ENCODE results near the gene SETD1A. TPM values are rescaled to one million over a fixed set of nuclear protein-coding genes. Genes with fewer than 3 reads are reported as not detected.

Gene SETD1A
- total RNA-seq, 1 donor from 2014 or later, result 3.2 TPM

DNA sequence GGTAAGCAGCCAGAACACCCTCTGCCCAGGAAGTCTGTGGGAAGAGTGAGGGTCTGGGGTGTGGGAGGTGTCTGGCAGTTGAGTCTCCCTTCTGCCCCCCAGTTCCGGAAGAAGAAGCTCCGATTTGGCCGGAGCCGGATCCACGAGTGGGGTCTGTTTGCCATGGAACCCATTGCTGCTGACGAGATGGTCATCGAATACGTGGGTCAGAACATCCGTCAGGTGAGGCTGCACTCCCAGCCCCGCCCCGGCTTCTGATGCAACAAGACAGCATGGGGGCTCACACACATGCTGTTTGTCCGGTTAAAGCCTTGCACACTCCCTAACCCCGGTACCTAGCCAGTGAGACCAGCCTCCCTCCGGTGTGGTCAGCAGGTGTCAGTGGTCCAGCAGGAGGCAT, 23.4 kb downstream of the SETD1A start:
- no peaks in the 10 kb centered on the region for H3K9me3 Mint-ChIP-seq
- Histone ChIP-seq H3K4me1 (no peaks in the 10 kb centered on the region), H3F3A (ENCODE audit: low read depth) (peaks cover 10% of the 10 kb centered on the region), H3K27ac (no peak overlapping the region), H3K4me3 (no peak overlapping the region), H3K9ac (no peak overlapping the region), H3K36me3 (no peaks in the 10 kb centered on the region), H3K9me3 (ENCODE audit: low read depth) (no peaks in the 10 kb centered on the region), H3K27me3 (no peaks in the 10 kb centered on the region), H3K79me2 (ENCODE audit: low read depth) (no peaks in the 10 kb centered on the region), H4K20me1 (ENCODE audit: low read depth) (peaks cover 14% of the 10 kb centered on the region), H3K4me2 (no peak overlapping the region), H2AFZ (replicated peaks) (no peak overlapping the region)
- H3K27me3 Mint-ChIP-seq (ENCODE audit: insufficient read depth, low read depth), result peaks cover 8% of the 10 kb centered on the region
- no peak overlapping the region for H3K27ac Mint-ChIP-seq
- H3K4me1 Mint-ChIP-seq, result no peaks in the 10 kb centered on the region
- H3K4me3 Mint-ChIP-seq, result no peak overlapping the region
- DNase-seq (ENCODE audit: low spot score), result no peak
- peaks cover 21% of the 10 kb centered on the region for H3K36me3 Mint-ChIP-seq
- no peak for TF ChIP-seq EZH2phosphoT487 (IDR thresholded peaks at IDR 0.05)
- TF ChIP-seq, protein P1, sequence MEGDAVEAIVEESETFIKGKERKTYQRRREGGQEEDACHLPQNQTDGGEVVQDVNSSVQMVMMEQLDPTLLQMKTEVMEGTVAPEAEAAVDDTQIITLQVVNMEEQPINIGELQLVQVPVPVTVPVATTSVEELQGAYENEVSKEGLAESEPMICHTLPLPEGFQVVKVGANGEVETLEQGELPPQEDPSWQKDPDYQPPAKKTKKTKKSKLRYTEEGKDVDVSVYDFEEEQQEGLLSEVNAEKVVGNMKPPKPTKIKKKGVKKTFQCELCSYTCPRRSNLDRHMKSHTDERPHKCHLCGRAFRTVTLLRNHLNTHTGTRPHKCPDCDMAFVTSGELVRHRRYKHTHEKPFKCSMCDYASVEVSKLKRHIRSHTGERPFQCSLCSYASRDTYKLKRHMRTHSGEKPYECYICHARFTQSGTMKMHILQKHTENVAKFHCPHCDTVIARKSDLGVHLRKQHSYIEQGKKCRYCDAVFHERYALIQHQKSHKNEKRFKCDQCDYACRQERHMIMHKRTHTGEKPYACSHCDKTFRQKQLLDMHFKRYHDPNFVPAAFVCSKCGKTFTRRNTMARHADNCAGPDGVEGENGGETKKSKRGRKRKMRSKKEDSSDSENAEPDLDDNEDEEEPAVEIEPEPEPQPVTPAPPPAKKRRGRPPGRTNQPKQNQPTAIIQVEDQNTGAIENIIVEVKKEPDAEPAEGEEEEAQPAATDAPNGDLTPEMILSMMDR (IDR thresholded peaks at IDR 0.05), result no peak
- TF ChIP-seq EZH2 (IDR thresholded peaks at IDR 0.05), result no peak

DNA sequence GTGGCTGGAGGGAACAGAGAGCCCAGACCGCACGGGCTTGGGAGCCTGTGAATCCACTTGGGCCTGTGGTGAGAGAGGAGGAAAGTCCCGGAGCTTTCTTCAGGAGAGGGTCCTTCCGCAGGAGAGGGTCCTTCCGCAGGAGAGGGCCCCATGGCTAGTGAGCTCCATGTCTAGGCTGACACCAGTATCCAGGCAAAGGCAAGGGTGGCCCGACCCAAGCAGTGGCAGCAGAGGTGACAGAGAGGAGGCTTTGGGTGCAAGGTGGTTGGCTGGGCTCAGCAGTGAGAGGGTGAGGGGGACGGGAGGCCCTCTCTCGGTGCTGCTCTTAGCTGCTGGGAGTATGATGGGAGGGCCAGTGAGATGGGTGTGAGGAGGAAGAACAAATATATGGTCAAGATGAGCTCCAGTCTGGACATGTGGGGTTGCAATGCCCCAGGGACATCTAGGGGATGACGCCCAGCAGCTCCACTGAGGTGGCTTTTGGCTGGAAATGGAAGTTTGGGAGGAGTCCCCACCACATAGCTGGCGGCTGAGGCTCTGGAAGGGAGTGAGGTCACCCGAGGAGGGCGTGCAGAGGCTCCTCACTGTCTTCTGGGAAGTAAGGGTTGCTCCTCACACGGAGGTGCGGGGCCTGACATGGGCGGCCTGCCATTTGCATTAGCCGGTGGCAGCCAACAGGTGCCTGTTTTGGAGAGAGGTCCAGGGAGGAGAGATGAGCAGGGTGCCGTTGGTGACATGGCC, 25.2 kb downstream of the SETD1A start:
- Histone ChIP-seq H2AFZ (replicated peaks) (no peak overlapping the region), H3K4me3 (no peak overlapping the region), H3F3A (ENCODE audit: low read depth) (peaks cover 10% of the 10 kb centered on the region), H3K4me1 (no peaks in the 10 kb centered on the region), H3K9ac (no peak overlapping the region), H3K36me3 (no peaks in the 10 kb centered on the region), H3K27ac (no peak overlapping the region), H3K27me3 (no peaks in the 10 kb centered on the region), H3K9me3 (ENCODE audit: low read depth) (no peaks in the 10 kb centered on the region), H3K79me2 (ENCODE audit: low read depth) (no peaks in the 10 kb centered on the region), H3K4me2 (no peak overlapping the region), H4K20me1 (ENCODE audit: low read depth) (peaks cover 9% of the 10 kb centered on the region)
- Mint-ChIP-seq H3K9me3 (no peaks in the 10 kb centered on the region), H3K36me3 (peaks cover 14% of the 10 kb centered on the region), H3K27me3 (ENCODE audit: insufficient read depth, low read depth) (peaks cover 11% of the 10 kb centered on the region), H3K4me1 (no peaks in the 10 kb centered on the region), H3K4me3 (peak overlapping the region; percentile 13), H3K27ac (peak overlapping the region; percentile 63)
- no peak for TF ChIP-seq EZH2 (IDR thresholded peaks at IDR 0.05)
- DNase-seq (ENCODE audit: low spot score), result no peak

DNA sequence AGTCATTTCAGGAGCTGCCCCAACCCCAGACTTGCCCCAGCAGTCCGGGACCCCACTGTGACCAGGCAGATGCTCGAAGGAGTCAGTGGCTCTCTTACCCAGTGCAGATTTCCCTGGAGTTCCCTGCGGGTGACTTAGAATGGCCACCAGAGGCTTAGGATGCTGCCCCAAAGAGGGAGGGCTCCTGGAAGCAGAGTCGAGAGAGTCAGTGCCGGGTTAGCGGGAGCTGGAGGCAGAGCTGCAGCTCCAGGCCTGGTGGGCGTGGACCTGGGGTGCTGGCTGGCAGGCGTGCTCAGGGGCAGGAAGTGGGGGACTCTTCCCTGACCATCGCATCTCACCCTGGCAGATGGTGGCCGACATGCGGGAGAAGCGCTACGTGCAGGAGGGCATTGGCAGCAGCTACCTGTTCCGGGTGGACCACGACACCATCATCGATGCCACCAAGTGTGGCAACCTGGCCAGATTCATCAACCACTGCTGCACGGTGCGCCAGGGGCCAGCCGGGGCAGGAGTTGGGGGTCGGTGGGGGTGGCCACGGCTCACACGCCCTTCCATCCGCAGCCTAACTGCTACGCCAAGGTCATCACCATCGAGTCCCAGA, 25.8 kb downstream of the SETD1A start:
- no peaks in the 10 kb centered on the region for H3K79me2 ChIP-seq (ENCODE audit: low read depth)
- no peaks in the 10 kb centered on the region for H3K36me3 ChIP-seq
- Mint-ChIP-seq H3K4me1 (no peaks in the 10 kb centered on the region), H3K27me3 (ENCODE audit: insufficient read depth, low read depth) (peaks cover 11% of the 10 kb centered on the region), H3K9me3 (no peaks in the 10 kb centered on the region), H3K4me3 (no peak overlapping the region), H3K36me3 (peaks cover 14% of the 10 kb centered on the region), H3K27ac (no peak overlapping the region)
- peaks cover 8% of the 10 kb centered on the region for H4K20me1 ChIP-seq (ENCODE audit: low read depth)
- H3K4me3 ChIP-seq, result no peak overlapping the region
- H3K4me2 ChIP-seq, result no peak overlapping the region
- H3K9ac ChIP-seq, result no peak overlapping the region
- no peak overlapping the region for H3K27ac ChIP-seq
- H3K4me1 ChIP-seq, result no peaks in the 10 kb centered on the region
- no peaks in the 10 kb centered on the region for H3K27me3 ChIP-seq
- no peak for TF ChIP-seq EZH2 (IDR thresholded peaks at IDR 0.05)
- peaks cover 10% of the 10 kb centered on the region for H3F3A ChIP-seq (ENCODE audit: low read depth)
- DNase-seq (ENCODE audit: low spot score), result no peak
- no peaks in the 10 kb centered on the region for H3K9me3 ChIP-seq (ENCODE audit: low read depth)
- no peak overlapping the region for H2AFZ ChIP-seq (replicated peaks)

GRCh38 chr16:30983898-30984610, 26.5 kb downstream of the SETD1A start:
- no peaks in the 10 kb centered on the region for H3K36me3 ChIP-seq
- no peak overlapping the region for H3K9ac ChIP-seq
- H3K9me3 ChIP-seq (ENCODE audit: low read depth), result no peaks in the 10 kb centered on the region
- no peaks in the 10 kb centered on the region for H3K4me1 Mint-ChIP-seq
- H3K4me1 ChIP-seq, result no peaks in the 10 kb centered on the region
- TF ChIP-seq, protein P1 (IDR thresholded peaks at IDR 0.05), result no peak
- TF ChIP-seq EZH2phosphoT487 (IDR thresholded peaks at IDR 0.05), result no peak
- TF ChIP-seq EZH2 (IDR thresholded peaks at IDR 0.05), result no peak
- peaks cover 4% of the 10 kb centered on the region for H4K20me1 ChIP-seq (ENCODE audit: low read depth)
- H2AFZ ChIP-seq (replicated peaks), result no peak overlapping the region
- no peaks in the 10 kb centered on the region for H3K27me3 ChIP-seq
- H3K36me3 Mint-ChIP-seq, result peaks cover 10% of the 10 kb centered on the region
- H3K79me2 ChIP-seq (ENCODE audit: low read depth), result no peaks in the 10 kb centered on the region
- H3K4me3 Mint-ChIP-seq, result peak overlapping the region; percentile 35
- no peaks in the 10 kb centered on the region for H3K9me3 Mint-ChIP-seq
- DNase-seq (ENCODE audit: low spot score), result no peak
- H3K27me3 Mint-ChIP-seq (ENCODE audit: insufficient read depth, low read depth), result peaks cover 11% of the 10 kb centered on the region
- H3F3A ChIP-seq (ENCODE audit: low read depth), result peaks cover 10% of the 10 kb centered on the region
- no peak overlapping the region for H3K4me3 ChIP-seq
- H3K27ac ChIP-seq, result no peak overlapping the region
- H3K4me2 ChIP-seq, result no peak overlapping the region
- no peak overlapping the region for H3K27ac Mint-ChIP-seq
